ENCODE results near the gene MYO1H.

MYO1H gene

DNA sequence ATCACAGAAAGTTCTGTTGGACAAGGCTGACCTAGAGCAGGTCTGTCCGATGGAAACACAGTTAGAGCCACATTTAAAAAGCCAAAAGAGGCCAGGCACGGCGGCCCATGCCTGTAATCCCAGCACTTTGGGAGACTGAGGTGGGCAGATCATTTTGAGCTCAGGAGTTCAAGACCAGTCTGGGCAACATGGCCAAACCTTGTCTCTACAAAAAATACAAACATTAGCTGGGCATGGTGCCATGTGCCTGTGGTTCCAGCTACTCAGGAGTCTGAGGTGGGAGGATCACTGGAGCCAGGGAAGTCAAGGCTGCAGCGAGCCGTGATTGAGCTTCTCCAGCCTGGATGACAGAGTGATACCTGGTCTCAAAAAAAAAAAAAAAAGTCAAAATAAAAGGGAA is 144.7 kb downstream of the MYO1H start:
- peaks cover 76 to 98% (median 95%) of the 10 kb centered on the region in 11 experiments for H3K36me3 ChIP-seq
- peaks cover 0 to 11% (median 0%) of the 10 kb centered on the region in 11 experiments; a peak in 2 of 22 replicates for H4K20me1 ChIP-seq
- H3K4me3 ChIP-seq: no peak overlapping the region
- H3K4me1 ChIP-seq: no peaks in the 10 kb centered on the region
- H3K9ac ChIP-seq: no peak overlapping the region
- H3K4me2 ChIP-seq: no peak overlapping the region
- H3K27me3 ChIP-seq: no peaks in the 10 kb centered on the region
- no peak for TF ChIP-seq Cebpa-rat (IDR thresholded peaks at IDR 0.05)
- no peak overlapping the region for H3K27ac ChIP-seq
- 0 out of 22 replicates have a peak, but pooled peaks cover 0 to 7% (median 0%) of the 10 kb centered on the region in 11 experiments for H3K9me3 ChIP-seq (replicated peaks in 1 of 11)

GRCh38 chr12:109493090-109493489 is 145.4 kb downstream of the MYO1H start:
- H3K36me3 ChIP-seq: peaks cover 76 to 98% (median 95%) of the 10 kb centered on the region in 11 experiments
- H3K9me3 ChIP-seq (replicated peaks in 1 of 11): 0 out of 22 replicates have a peak, but pooled peaks cover 0 to 7% (median 0%) of the 10 kb centered on the region in 11 experiments
- H4K20me1 ChIP-seq: peaks cover 0 to 6% (median 0%) of the 10 kb centered on the region in 11 experiments; a peak in 2 of 22 replicates
- H3K27ac ChIP-seq: no peak overlapping the region
- no peaks in the 10 kb centered on the region for H3K27me3 ChIP-seq
- no peak for TF ChIP-seq Cebpa-rat (IDR thresholded peaks at IDR 0.05)
- no peak overlapping the region for H3K4me2 ChIP-seq
- no peaks in the 10 kb centered on the region for H3K4me1 ChIP-seq
- H3K9ac ChIP-seq: no peak overlapping the region
- no peak overlapping the region for H3K4me3 ChIP-seq

- no peaks in the 10 kb centered on the region for H4K20me1 ChIP-seq
- peaks cover 76 to 98% (median 95%) of the 10 kb centered on the region in 11 experiments for H3K36me3 ChIP-seq
- H3K4me3 ChIP-seq: no peak overlapping the region
- no peak overlapping the region for H3K4me2 ChIP-seq
- no peak overlapping the region for H3K9ac ChIP-seq
- H3K9me3 ChIP-seq (replicated peaks in 1 of 11): 0 out of 22 replicates have a peak, but pooled peaks cover 0 to 7% (median 0%) of the 10 kb centered on the region in 11 experiments
- H3K27ac ChIP-seq: no peak overlapping the region
- TF ChIP-seq Cebpa-rat (IDR thresholded peaks at IDR 0.05): no peak
- H3K27me3 ChIP-seq: no peaks in the 10 kb centered on the region
- H3K4me1 ChIP-seq: no peaks in the 10 kb centered on the region
Measured at GRCh38 chr12:109493938-109494337, 146.2 kb downstream of the MYO1H start.

DNA sequence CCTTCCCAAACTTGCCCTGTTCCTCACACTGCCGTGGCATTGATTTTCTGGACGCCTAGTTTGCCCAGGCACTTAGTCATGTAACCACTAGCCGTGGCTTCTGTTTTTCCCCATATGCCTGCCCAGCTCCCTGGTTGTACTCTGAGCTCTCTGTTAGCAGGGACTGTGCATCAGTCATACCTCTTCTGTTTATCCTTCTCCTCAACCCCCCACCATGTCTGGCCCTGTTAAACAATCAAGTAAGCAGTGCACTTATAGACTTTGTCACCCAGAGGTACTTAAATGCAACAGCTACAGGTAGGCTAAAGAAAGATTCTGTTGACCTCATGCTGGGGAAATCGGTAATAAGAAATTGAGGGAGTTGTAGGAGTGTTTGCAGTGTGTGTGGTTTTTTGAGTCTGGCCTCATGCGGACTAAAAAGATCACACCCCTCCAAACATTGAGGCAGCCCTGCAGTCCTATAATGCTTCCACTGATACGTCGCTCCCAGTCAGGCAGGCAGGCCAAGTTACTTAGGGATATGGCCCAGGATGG is 146.7 kb downstream of the MYO1H start:
- Histone ChIP-seq H3K36me3 (peaks cover 76 to 98% (median 95%) of the 10 kb centered on the region in 11 experiments), H4K20me1 (no peaks in the 10 kb centered on the region), H3K27me3 (no peaks in the 10 kb centered on the region), H3K4me3 (no peak overlapping the region), H3K4me1 (no peaks in the 10 kb centered on the region), H3K9ac (no peak overlapping the region), H3K9me3 (replicated peaks in 1 of 11) (0 out of 22 replicates have a peak, but pooled peaks cover 0 to 7% (median 0%) of the 10 kb centered on the region in 11 experiments), H3K4me2 (no peak overlapping the region), H3K27ac (no peak overlapping the region)
- no peak for TF ChIP-seq Cebpa-rat (IDR thresholded peaks at IDR 0.05)

DNA sequence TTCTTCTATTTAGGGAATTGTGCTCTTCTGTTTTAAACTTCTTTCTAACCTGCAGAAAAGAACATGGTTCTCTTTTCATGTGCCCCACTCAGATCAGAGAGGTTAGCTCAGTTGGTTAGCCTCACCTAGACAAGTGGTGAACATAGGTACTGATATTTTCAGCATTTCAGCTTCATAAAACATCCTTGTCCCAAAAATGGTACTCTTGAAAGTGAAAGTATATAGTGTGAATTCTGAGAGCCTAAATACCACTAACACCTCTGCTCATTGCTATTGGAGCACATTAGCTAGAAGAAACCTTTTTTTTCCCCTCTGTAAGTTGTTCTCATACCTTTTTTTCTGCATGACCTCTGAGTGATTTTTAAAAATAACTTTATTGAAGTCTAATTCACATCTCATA is 147.3 kb downstream of the MYO1H start:
- no peaks in the 10 kb centered on the region for H4K20me1 ChIP-seq
- no peaks in the 10 kb centered on the region for H3K27me3 ChIP-seq
- no peak overlapping the region for H3K4me3 ChIP-seq
- H3K9ac ChIP-seq: no peak overlapping the region
- no peak overlapping the region for H3K4me2 ChIP-seq
- H3K27ac ChIP-seq: no peak overlapping the region
- no peak for TF ChIP-seq Cebpa-rat (IDR thresholded peaks at IDR 0.05)
- H3K9me3 ChIP-seq (replicated peaks in 1 of 11): 0 out of 22 replicates have a peak, but pooled peaks cover 0 to 7% (median 0%) of the 10 kb centered on the region in 11 experiments
- H3K4me1 ChIP-seq: no peaks in the 10 kb centered on the region
- peaks cover 74 to 98% (median 95%) of the 10 kb centered on the region in 11 experiments for H3K36me3 ChIP-seq

DNA sequence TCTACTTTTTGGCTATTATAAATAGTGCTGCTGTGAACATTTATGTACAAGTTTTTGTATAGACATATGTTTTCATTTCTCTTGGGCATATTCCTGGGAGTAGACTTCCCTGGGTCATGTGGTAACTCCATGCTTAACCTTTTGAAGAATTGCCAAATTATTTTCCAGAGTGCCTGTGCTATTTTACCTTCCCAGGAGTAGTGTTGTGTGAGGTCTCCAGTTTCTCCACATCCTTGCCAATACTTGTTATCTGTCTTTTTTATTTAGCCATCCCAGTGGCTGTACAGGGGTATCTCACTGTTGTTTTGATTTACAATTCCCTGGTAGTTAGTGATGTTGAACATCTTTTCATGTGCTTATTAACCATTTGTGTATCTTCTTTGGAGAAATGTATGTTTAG is 148.6 kb downstream of the MYO1H start:
- Histone ChIP-seq H4K20me1 (0 out of 22 replicates have a peak, but pooled peaks cover 0 to 4% (median 0%) of the 10 kb centered on the region in 11 experiments), H3K27me3 (no peaks in the 10 kb centered on the region), H3K4me3 (no peak overlapping the region), H3K4me1 (no peaks in the 10 kb centered on the region), H3K9ac (no peak overlapping the region), H3K27ac (no peak overlapping the region), H3K9me3 (replicated peaks in 1 of 11) (0 out of 22 replicates have a peak, but pooled peaks cover 0 to 7% (median 0%) of the 10 kb centered on the region in 11 experiments), H3K4me2 (no peak overlapping the region), H3K36me3 (peaks cover 76 to 98% (median 95%) of the 10 kb centered on the region in 11 experiments)
- TF ChIP-seq Cebpa-rat (IDR thresholded peaks at IDR 0.05): no peak

- Histone ChIP-seq H3K9ac (no peak overlapping the region), H3K27ac (no peak overlapping the region), H3K27me3 (no peaks in the 10 kb centered on the region), H4K20me1 (0 out of 22 replicates have a peak, but pooled peaks cover 0 to 4% (median 0%) of the 10 kb centered on the region in 11 experiments), H3K9me3 (replicated peaks in 1 of 11) (0 out of 22 replicates have a peak, but pooled peaks cover 0 to 7% (median 0%) of the 10 kb centered on the region in 11 experiments), H3K4me2 (no peak overlapping the region), H3K36me3 (peaks cover 78 to 98% (median 95%) of the 10 kb centered on the region in 11 experiments), H3K4me1 (no peaks in the 10 kb centered on the region), H3K4me3 (no peak overlapping the region)
- no peak for TF ChIP-seq Cebpa-rat (IDR thresholded peaks at IDR 0.05)
Measured at GRCh38 chr12:109497675-109498074, 150.0 kb downstream of the MYO1H start.
